HG02970 (cell line): ENCODE data around the gene DCUN1D2.
"Not testable (repeated sequence)": the region's sequence is repeated elsewhere in the genome, so short reads cannot be mapped to it uniquely, and the experiment has no call there.

Source experiments
- ATAC-seq: cut with Tn5 transposase; IDR thresholded peaks from one replicate; pipeline ENCODE4 v1.9.1; 2021; ENCODE audit warnings: mild to moderate bottlenecking, moderate library complexity, moderate number of reproducible peaks; ENCODE audit not compliant: unreplicated experiment, low FRiP score

Gene DCUN1D2

DNA sequence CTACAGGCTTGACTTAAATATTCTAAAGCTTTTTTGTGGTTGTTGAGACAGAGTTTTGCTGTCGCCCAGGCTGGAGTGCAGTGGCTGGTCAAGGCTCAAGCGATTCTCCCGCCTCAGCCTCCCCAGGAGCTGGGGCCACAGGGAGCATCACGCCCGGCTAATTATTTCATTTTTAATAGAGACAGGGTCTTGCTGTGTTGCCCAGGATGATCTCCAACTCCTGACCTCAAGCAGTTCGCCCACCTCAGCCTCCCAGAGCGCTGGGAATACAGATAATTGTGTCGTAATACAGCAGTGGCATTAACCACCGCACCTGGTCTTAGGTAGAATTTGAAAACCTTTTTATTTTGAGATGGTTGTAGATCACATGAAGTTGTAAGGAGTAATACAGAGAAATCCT is 1.5 kb upstream of the DCUN1D2 start:
- ATAC-seq: no peak

DNA sequence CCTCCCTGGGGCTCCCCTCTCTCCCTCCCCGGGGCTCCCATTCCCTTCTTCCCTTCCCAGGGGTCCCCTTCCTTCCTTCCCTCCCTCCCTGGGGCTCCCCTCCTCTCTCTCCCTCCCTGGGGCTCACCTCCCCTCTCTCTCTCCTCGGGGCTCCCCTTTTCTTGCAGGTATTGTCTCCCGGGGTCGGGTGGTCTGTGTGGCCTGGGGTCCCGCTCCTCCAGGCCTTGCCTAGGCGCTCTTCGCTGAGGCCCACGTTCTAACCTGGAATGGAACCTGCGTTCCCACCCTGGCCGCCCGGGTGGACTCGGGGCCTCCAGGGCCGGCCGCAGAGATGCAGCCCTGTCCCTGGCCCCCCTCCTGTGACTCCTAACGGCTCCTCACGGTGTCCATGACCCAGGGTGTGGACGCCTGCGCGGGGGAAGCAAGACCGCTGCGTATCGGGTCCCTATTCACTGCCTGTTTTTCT is 940 bp upstream of the DCUN1D2 start:
- no peak for ATAC-seq

DNA sequence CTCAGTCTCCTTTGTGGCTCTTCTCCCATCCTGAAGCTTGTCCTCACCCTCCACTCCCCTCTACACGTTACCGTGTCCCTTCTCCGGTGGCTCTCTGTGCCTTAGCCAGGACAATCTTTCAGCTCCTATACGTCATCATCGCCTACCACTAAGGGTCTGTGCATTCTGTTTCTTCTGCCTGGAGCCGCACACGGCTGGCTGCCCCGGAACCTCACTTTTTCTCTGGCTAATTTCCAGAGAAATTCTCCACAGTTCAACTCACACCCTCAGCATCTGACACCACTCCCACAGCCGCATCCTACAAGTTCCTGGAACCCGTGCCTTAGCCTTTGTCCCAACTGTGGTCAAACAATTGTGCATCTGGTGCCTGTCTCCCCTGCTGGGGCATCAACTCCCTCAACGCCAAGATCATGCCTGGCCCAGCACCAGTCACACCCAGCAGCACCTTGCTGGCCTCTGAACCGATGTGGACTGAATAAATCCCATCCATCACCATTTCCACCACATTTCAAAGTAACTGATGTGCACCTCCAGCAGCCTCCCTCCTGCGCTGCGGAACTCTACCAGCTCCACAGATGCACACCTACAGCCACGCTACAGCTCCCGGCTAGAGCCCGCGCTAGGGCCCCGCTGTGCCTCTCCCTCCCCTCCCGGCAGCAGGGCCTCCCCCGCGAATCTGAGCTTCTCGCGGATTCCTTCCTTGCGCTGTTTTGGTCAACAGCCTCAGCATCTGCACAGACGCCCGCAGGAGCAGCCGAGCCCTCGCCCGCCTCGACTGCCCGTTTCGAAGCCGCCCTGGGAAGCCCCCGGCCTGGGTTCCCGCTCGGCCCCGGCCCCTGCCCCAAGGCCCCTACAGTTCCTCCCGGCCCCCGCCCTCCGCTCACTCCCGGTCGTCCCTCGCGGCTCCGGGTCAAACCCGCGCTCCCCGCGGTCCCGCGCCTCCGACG is 689 bp downstream of the DCUN1D2 start:
- peak; percentile 9 for ATAC-seq

DNA sequence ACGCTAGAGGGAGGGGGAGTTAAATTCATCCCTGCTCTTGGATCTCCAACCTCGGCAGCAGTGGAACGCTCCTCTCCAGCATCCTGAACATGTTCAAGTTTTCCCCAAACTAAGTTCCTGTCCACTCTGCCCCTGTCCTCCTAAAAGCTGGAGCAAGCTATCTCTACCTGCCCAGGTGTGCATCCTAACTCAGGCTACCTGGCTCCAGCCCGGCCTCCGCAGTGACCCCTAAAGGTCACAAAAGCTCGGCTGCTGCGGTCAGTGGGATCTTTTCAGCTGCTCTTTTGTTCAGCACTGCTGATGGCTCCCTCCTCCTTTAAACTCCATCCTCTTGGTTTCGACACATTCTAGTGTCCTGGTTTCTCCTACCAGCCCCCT is 1.4 kb downstream of the DCUN1D2 start:
- ATAC-seq: no peak

DNA sequence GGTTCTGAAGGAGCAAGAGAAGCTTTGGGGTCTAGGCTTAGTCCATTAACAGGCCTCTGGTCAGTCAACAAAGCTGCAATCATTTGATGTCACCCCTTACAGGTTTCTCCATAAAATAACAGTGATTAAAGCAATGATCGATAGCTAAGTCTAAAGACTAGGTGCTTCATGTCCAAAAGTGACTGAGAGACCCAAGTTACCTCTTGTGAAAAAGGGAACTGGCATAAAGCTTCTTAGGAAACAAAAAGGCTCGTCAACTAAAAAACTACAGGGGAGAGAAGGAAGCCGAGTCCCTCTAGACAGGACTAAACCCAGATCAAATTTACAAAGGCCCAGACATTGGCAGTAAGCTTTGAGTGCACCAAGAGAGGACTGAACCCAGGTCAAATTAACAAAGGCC is 2.2 kb downstream of the DCUN1D2 start:
- ATAC-seq: no peak

DNA sequence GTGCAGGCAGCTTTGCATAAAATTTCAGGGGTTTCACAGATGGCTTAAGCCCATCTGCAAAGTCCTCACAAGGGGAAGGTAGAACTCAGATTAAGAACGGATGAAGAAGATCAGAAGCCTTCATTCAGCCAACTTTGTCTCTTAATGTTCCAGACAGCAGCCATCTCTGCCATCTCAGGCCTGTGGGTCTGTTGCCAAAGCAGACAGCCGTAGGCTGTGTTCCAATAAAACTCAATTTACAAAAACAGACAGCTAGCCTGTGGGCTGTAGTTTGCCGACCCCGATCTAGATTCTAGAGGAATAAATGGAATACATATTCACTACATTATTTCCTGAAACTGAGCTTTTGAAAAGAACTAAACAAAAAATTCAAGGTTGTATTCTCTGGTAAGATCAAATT is 3.8 kb downstream of the DCUN1D2 start:
- no peak for ATAC-seq

DNA sequence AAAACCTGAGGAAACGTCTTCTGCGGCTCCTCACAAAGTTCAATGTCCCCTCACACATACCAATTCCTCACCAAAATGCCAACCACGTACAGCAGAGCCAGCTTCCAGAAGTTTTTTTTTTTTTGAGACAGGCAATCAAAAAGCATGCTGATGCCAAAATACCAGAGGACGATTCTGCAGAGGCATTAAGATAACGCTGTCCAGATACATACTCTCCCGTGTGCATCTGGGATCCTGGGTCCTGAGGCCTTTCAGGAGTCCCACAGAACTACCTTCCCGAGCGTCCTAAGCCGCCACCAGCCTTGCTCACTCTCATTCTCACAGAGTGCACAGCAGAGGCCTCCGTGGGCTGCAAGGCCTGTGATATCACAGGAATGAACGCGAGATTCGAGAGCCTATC is 5.0 kb downstream of the DCUN1D2 start:
- ATAC-seq: no peak

DNA sequence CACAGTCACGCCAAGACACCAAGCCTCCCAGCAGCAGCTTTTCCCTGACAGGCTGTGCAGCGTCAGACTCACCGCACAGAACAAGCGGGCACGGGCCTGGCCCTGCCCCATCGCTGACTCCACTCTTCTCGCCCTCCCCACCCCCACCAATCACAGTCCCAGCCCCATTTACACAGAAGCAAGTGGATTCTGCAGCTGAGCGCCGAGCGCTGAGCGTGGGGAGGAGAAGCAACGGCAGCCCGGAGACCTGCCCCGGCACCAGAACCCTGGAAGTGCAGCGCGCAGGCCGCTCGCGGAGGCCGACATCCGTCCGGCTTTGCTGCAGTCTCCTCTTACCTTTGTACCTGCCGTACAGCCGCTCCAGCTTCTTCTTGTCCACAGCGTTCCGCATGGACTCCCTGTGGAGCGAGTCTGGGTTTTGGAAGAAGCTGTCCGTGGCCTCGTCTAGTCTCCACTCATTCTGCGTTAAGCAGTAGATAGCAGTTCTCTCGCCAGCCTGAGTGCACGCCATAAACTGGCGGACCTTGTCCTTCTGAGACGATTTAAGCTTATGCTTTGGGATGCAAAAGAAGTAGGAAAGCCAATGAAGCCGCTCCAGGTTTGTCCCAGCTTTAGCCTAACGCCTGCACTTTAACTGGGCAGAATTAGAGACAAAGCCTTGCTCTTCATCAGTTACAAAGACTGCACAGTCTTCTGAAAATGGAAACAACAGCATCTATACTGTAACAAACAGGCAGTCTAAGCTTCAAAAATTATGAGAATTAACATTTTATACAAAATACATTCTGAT is 6.8 kb downstream of the DCUN1D2 start:
- ATAC-seq: no peak

DNA sequence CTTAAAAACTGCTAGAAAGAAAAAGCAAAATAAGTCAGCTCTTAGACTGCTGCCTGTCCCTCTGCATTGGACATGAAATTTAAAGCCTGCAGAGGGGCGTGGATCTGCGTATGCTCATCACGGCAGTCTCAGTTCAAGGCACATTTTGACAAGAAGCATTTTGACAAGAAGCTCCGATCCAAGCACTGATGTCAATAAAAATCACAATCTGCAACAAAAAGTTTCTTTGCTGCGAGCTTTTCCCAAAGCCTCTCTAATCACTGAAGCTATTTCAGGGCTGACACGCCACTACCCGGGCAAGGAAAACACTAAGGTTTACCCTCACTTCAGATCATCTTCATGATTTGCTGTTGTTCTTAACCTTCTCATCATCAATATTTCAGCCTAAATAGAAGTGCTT is 7.4 kb downstream of the DCUN1D2 start:
- ATAC-seq: no peak

DNA sequence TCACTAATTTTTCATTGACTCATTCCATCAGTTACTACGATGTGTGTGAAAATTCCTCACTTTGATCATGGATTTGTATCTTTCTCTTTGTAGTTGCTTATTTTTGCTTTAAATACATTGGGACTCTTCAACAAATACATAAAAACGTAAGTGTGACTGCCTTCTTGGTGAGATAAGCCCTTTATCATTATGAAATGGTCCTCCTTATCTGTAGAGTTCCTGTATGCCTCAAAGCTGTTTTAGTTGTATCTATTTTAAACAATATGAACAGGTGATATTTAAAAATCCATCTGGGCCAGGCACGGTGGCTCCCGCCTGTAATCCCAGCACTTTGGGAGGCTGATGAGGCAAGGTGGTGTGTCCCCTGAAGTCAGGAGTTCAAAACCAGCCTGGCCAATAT is 11.3 kb downstream of the DCUN1D2 start:
- ATAC-seq: no peak

DNA sequence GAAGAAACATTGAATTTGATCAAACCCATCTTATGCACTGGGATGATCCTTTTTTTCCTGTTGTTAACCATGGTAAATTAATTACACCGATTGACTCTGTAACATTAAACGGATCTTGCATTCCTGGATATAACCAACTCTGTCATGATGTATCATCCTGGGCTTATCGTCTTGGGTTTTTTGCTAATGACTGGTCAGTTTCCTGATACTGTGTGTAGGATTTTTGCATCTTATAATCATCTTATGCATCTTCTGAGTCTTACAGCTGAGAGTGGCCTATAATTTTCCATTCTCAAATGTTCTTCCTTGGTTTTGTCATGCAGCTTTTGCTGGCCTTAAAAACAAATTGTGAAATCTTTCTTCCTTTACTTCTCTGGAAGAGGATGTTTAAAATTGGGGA is 12.8 kb downstream of the DCUN1D2 start:
- no peak for ATAC-seq

DNA sequence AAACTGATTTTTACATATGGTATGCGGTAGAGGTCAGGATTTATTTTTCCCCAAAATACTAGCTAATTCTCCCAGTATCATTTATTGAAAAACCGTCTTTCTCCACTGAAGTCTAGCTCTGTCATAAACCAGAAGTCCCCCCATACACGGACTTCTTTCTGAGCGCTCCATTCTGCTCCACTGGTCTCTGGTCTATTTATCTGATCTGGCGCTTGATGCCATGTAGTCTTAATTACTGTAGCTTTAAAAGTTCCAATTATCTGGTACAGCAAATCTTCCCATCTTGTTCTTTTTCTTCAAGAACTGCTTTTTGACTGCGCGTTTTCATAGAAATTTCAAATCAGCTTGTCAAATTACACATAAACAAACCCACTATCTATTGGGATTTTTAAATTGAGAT is 13.7 kb downstream of the DCUN1D2 start:
- no peak for ATAC-seq

DNA sequence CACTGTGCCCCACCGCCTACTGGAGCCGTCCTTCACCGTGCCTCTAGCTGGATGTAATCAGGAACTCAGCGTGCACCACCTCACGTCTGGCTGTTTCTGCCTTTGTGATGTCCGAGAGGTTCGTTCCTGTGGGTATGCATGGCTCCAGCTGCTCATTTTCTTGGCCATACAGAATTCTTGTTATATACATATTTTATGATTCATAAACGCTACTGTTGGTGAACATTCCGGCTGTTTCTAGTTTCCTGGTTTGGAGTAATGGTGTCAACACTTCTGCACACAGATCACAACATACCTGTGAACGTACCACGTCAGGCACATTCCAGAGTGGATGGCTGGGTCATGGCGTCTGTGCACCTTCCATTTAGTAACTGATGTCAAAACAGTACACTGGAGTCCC is 14.6 kb downstream of the DCUN1D2 start:
- ATAC-seq: no peak

DNA sequence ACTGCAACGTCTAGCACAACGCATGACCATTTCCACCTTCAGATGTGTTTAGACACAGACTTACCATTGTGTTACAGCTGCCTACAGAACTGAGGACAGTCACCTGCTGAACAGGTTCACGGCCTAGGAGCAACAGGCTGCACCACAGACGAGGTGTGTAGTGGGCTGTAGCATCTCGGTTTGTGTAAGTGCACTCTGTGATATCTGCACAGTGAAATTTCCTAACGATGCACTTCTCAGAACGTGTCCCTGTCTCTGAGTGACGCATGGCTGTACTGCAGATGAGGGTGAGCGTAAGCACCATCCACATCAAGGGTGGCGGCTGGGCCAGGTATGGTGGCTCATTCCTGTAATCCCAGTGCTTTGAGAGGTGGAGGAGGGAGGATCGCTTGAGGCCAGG is 15.2 kb downstream of the DCUN1D2 start:
- ATAC-seq: no peak

DNA sequence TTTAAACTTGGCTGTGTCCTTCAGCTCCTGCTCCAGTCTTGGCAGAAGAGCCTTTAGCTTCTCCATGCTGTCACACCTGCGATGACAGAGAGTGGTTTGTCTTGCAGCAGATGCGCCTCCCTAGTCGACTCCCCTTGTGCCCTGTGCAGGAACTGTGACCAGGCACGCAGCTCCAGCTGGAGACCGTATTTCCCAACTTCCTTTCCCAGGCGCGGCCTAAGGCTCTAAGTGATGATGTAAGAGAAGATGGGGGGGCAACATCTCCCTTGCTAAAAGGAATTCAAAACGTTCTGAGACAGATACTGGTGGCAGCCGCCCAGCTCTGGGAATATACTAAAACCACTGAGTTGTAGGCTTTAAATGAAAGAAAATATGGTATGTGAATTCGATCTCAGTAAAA is 16.3 kb downstream of the DCUN1D2 start:
- ATAC-seq: no peak

DNA sequence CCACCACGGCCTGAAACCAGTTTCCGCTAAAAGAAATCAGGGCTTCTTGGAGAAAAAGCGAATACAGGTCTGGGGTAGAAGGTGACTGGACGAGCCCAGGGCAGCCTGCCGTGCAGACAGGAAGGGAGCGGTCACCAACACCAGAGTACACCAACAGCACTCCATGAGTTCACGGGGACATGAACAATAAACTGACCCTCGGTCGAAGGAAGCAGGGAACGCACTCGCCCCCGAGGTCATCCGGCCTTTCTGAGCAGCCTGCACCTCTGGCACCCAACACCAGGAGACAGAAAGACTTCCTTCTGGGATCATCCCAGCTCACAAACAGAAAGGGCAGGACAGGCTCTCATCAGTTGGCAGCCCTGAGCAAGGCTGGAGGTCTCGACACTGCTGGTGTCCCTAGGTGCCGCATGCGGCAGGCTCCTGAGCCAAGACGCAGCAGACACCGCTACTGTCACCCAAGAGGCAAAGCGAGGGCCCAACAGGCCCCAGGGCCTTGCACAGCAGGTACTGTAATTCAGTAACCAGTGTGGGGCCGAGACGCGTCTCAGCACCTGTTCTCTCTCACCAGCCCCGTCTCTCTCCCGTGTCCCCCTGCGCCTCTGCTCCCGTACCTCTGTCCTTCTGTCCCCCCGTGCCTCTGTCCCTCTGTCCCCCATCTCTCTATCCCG is 18.0 kb downstream of the DCUN1D2 start:
- no peak for ATAC-seq

DNA sequence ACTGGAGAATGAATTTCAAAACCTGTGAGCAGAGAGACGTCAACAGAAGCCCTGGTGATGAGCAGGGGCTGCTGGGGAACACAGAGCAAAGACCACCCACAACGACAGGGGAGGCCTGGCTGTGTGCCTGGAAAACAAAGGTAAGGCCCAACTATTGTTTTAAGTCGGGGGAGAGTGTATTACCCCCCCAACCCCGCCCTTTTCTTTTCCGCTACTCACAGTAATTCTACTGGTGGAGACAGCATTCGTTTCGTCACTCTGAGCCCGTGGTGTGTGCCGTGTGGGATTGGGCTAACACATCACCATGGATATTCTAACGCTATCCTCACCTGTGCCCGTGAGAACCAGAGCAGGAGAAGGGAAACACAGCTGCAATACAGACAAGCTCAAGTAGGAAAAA is 18.7 kb downstream of the DCUN1D2 start:
- ATAC-seq: no peak

DNA sequence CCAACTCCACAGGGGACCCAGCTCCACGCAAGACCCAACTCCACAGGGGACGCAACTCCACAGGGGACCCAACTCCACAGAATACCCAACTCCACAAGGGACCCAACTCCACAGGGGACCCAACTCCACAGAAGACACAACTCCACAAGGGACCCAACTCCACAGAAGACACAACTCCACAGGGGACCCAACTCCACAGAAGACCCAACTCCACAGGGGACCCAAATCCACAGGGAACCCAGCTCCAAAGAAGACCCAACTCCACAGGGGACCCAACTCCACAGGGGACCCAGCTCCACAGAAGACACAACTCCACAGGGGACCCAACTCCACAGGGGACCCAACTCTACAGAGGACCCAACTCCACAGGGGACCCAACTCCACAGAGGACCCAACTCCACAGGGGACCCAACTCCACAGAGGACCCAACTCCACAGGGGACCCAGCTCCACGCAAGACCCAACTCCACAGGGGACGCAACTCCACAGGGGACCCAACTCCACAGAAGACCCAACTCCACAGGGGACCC is 19.8 kb downstream of the DCUN1D2 start:
- not testable (repeated sequence) for ATAC-seq

DNA sequence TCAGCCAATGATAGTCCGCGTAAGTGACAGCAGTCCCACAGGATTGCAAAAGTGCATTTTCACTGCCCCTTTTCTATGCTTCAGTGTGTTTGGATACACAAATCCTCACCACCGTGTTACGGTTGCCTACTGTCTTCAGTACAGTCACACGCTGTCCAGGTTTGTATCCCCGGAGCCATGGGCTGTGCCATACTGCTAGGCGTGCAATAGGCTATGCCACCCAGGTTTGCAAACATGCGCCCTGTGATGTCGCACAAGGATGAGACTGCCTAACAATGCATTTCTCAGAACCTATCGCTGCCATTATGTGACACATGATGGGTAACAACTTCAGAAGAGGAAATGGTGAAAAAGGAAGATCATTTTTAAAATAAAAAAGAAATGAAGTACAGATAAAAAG is 20.4 kb downstream of the DCUN1D2 start:
- ATAC-seq: no peak

DNA sequence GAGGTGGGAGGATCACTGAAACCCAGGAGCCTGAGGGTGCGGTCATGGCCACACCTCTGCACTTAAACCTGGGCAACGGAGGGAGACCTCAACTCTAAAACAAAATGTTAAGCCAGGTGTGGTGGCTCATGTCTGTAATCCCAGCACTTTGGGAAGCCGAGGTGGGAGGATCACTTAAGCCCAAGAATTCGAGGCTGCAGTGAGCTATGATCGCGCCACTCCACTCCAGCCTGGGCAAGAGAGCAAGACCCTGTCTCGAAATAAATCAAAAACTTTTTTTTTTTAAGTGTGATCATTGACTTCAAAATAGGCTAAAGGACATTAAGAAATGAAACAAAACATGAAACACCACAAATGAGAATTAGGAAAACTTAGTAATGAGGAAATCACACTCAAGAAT is 20.9 kb downstream of the DCUN1D2 start:
- ATAC-seq: no peak
